ENCODE results near the gene AK4.
A peak's percentile ranks its signal among the peaks of the same experiment; 100 is the strongest.

The AK4 gene

GRCh38 chr1:65260851-65261473, 113.0 kb downstream of the AK4 start:
- TF ChIP-seq, protein P1, sequence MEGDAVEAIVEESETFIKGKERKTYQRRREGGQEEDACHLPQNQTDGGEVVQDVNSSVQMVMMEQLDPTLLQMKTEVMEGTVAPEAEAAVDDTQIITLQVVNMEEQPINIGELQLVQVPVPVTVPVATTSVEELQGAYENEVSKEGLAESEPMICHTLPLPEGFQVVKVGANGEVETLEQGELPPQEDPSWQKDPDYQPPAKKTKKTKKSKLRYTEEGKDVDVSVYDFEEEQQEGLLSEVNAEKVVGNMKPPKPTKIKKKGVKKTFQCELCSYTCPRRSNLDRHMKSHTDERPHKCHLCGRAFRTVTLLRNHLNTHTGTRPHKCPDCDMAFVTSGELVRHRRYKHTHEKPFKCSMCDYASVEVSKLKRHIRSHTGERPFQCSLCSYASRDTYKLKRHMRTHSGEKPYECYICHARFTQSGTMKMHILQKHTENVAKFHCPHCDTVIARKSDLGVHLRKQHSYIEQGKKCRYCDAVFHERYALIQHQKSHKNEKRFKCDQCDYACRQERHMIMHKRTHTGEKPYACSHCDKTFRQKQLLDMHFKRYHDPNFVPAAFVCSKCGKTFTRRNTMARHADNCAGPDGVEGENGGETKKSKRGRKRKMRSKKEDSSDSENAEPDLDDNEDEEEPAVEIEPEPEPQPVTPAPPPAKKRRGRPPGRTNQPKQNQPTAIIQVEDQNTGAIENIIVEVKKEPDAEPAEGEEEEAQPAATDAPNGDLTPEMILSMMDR (IDR thresholded peaks at IDR 0.05; ENCODE audit: borderline replicate concordance, control extremely low read depth, extremely low read depth, insufficient read depth, missing control alignments), result no peak
- in situ Hi-C loops (cut with MboI; ENCODE audit: low sequenced_read_pairs, unreplicated experiment), result no loop called here
- no peak for DNase-seq (ENCODE audit: low spot score)

- DNase-seq (ENCODE audit: low spot score), result no peak
- TF ChIP-seq, protein P1 (IDR thresholded peaks at IDR 0.05; ENCODE audit: borderline replicate concordance, control extremely low read depth, extremely low read depth, insufficient read depth, missing control alignments), result no peak
- in situ Hi-C loops (cut with MboI; ENCODE audit: low sequenced_read_pairs, unreplicated experiment), result no loop called here
Measured at GRCh38 chr1:65263286-65263685, 115.3 kb downstream of the AK4 start.

DNA sequence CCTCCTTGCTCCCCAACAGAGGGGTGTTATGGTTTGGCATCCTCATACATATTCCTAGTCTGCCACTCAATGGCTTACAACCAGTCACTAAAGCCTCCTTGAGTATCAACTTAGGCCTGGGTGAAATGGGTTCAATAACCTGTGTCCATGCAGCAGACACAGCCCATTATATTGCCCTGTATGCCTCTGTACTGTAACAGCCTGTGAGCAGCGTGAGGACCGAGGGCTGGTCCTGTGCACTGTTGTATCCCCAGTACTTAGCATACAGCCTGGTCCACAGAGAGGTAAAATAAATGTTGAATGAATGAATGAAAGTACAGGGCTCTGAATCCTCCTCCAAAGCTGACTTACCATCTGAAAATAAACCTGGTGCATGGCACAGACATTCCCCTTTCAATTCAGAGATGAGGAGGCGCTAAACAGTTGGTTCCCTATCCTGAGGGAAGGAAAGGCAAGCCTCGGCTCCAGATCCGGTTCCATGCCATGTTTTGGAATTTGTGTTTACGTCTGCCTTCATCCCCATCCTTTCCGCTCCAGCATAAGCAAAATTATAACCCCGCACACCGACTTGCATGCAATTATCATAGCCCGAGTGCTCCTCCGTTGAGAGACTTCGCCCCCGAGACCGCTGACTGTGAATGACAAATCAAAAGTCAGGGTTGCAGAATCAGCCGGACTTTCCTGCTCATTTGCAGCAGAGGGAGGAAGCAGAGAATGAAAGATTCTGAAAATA, 116.4 kb downstream of the AK4 start:
- in situ Hi-C loops (cut with MboI; ENCODE audit: low sequenced_read_pairs, unreplicated experiment), result no loop called here
- TF ChIP-seq, protein P1 (IDR thresholded peaks at IDR 0.05; ENCODE audit: borderline replicate concordance, control extremely low read depth, extremely low read depth, insufficient read depth, missing control alignments), result no peak
- DNase-seq (ENCODE audit: low spot score), result no peak

DNA sequence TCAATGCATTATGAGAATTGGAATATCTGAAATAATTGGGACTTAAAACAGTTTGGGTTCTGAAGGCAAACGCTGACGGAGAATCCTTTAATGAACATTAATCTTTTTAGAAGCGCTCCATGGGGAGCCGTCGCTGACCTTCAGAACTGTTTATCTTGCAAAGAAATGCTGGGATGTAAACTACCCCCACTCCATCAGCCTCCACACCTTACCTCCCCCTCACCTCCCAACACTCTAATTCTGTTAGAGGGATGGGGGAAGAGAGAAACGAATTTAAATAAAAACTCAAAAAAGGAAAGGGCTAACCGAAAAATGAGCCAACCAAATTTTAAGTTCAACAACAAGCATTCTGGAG, 117.3 kb downstream of the AK4 start:
- TF ChIP-seq, protein P1 (IDR thresholded peaks at IDR 0.05; ENCODE audit: borderline replicate concordance, control extremely low read depth, extremely low read depth, insufficient read depth, missing control alignments), result no peak

DNA sequence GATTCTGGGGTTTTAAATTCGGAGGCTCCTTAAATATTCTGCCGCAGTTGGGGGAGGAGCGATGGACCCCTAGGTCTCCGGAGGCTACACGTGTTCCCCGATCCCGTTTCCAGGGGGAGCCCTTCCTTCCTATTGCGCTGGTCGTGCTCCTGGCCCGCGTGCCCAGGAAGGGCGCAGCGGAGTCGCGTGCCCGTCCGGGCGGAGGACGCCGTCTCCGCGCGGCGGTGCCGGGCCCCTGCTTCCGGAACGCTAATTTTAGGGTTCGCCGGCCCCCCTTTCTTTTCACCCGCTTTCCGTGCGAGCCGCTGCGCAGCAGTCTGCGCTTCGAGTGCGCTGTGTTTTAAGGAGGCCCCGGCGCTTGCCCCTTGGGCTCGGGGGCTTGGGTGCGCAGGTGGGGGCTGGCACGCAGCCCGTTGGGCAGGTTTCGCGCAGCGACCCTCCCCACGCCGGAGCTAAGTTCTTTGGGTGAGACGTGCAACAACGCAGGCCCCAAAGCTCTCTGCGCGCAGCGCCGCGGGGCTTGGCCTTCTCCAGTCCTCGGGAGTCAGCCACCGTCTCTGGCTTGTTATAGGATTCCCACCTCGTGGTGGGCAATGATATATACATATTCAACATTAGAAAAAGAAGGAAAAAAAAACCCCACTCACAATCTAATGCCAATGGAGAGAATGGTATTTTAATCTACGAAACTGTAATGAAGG, 117.8 kb downstream of the AK4 start:
- TF ChIP-seq, protein P1 (IDR thresholded peaks at IDR 0.05; ENCODE audit: borderline replicate concordance, control extremely low read depth, extremely low read depth, insufficient read depth, missing control alignments), result peak; percentile 5
- in situ Hi-C loops (cut with MboI; ENCODE audit: low sequenced_read_pairs, unreplicated experiment), result no loop called here
- DNase-seq (ENCODE audit: low spot score), result peak; percentile 58

More for the DNA sequence above, 117.3 kb downstream of the AK4 start:
- in situ Hi-C loops (cut with MboI; ENCODE audit: low sequenced_read_pairs, unreplicated experiment), result no loop called here
- DNase-seq (ENCODE audit: low spot score), result no peak

GRCh38 chr1:65266476-65266875, 118.5 kb downstream of the AK4 start:
- no peak for DNase-seq (ENCODE audit: low spot score)
- TF ChIP-seq, protein P1 (IDR thresholded peaks at IDR 0.05; ENCODE audit: borderline replicate concordance, control extremely low read depth, extremely low read depth, insufficient read depth, missing control alignments), result no peak
- in situ Hi-C loops (cut with MboI; ENCODE audit: low sequenced_read_pairs, unreplicated experiment), result no loop called here
